Panc1 (cell line): Measurements from ENCODE around the gene TNFAIP3. TPM values are rescaled to one million over a fixed set of nuclear protein-coding genes. Genes with fewer than 3 reads are reported as not detected.
"Not testable (repeated sequence)": the region's sequence is repeated elsewhere in the genome, so short reads cannot be mapped to it uniquely, and the experiment has no call there.

Experiments used
- ATAC-seq: fragments of 200-7000 bp; cut with Tn5 transposase; 2 replicates; pipeline ENCODE4 v1.9.1; 2020; ENCODE audit warnings: mild to moderate bottlenecking, moderate library complexity
- BruUV-seq: library from RNA; stranded (reverse); fragments of 400-500 nt; replicated peaks from 2 replicates; lab custom pipeline; 2021; lab: Mats Ljungman, UMichigan
- CTCF ChIA-PET: fragments of 300-600 bp; sonication (Branson Sonifier 250); formaldehyde crosslinking; loops from one replicate; lab custom pipeline; 2022; ENCODE audit warnings: antibody characterized with exemption; lab: Charles Lee
- POLR2A ChIA-PET: fragments of 300-600 bp; sonication (Branson Sonifier 250); formaldehyde crosslinking; loops from one replicate; lab custom pipeline; 2022; ENCODE audit warnings: antibody characterized with exemption; lab: Charles Lee
- DNase-seq: peaks from one replicate; pipeline ENCODE4 v3.0.0-alpha.2; 2010; ENCODE audit warnings: low read depth, low spot score
- H3K27ac ChIP-seq: 2 replicates; pipeline ENCODE4 v1.5.1; 2011; ENCODE audit warnings: mild to moderate bottlenecking, low read length, inconsistent platforms
- H3K27me3 ChIP-seq: fragments of 200-500 bp; sonication (Bioruptor generic); 2 replicates; pipeline ENCODE4 v1.6.0; 2014; ENCODE audit warnings: low read length, inconsistent platforms; ENCODE audit not compliant: control insufficient read depth, insufficient read depth
- H3K36me3 ChIP-seq: fragments of 200-500 bp; sonication (Bioruptor generic); 2 replicates; pipeline ENCODE4 v1.5.1; 2014; ENCODE audit warnings: inconsistent platforms, mild to moderate bottlenecking, low read length, moderate library complexity; ENCODE audit not compliant: control insufficient read depth, insufficient read depth
- H3K4me1 ChIP-seq: 2 replicates; pipeline ENCODE4 v1.5.1; 2011; ENCODE audit warnings: inconsistent platforms, mild to moderate bottlenecking, low read length, moderate library complexity; ENCODE audit not compliant: control insufficient read depth, insufficient read depth
- H3K4me3 ChIP-seq, 2 experiments: 2 replicates each; pipeline ENCODE4 v1.5.1; 2011 to 2012; ENCODE audit warnings: low read depth in 2 of 2, low read length in 2 of 2, mild to moderate bottlenecking in 2 of 2, inconsistent platforms in 1 of 2, moderate library complexity in 1 of 2
- H3K9me3 ChIP-seq: fragments of 200-500 bp; sonication (Bioruptor generic); 2 replicates; pipeline ENCODE4 v1.5.1; 2014; ENCODE audit warnings: low read depth, mild to moderate bottlenecking, inconsistent platforms, low read length, moderate library complexity; ENCODE audit not compliant: control insufficient read depth, insufficient read depth
- CTCF ChIP-seq: fragments of 450-650 bp; IDR thresholded peaks from 2 replicates; pipeline ENCODE4 v1.5.1; 2017; ENCODE audit warnings: mild to moderate bottlenecking
- POLR2AphosphoS5 ChIP-seq: IDR thresholded peaks from 2 replicates; pipeline ENCODE4 v1.6.1; 2012; ENCODE audit warnings: mild to moderate bottlenecking, low read depth, low read length, moderate library complexity
- REST ChIP-seq, 2 experiments: IDR thresholded peaks; 2 replicates each; pipeline ENCODE4 v1.6.1; 2011 to 2012; ENCODE audit warnings: low read depth in 2 of 2, control low read depth in 1 of 2, low read length in 1 of 2, mild to moderate bottlenecking in 1 of 2, moderate library complexity in 1 of 2; ENCODE audit not compliant: insufficient read depth in 1 of 2
- SIN3A ChIP-seq: IDR thresholded peaks from 2 replicates; pipeline ENCODE4 v1.6.1; 2012; ENCODE audit warnings: low read depth, mild to moderate bottlenecking, low read length, moderate library complexity, borderline replicate concordance; ENCODE audit not compliant: insufficient read depth
- TCF7L2 ChIP-seq: IDR thresholded peaks from 2 replicates; pipeline ENCODE4 v1.6.1; 2011; ENCODE audit warnings: mild to moderate bottlenecking, low read depth, low read length, inconsistent platforms
- in situ Hi-C: cut with HindIII; loops from 2 replicates; pipeline ENCODE4 v1.10.0; 2016; ENCODE audit warnings: low sequenced_read_pairs, low pct_unique_long_range_greater_than_20kb
- intact Hi-C: fragments of 100-400 bp; cut with micrococcal nuclease; formaldehyde crosslinking; loops from one replicate; pipeline ENCODE4 v1.10.0; 2022; ENCODE audit not compliant: unreplicated experiment
- total RNA-seq: library from RNA; stranded (reverse); gene quantifications from one replicate; pipeline ENCODE4 v1.2.1, GENCODE V29; 2021; ENCODE audit not compliant: unreplicated experiment

TNFAIP3 gene
- total RNA-seq, 1 experiment from 2014 or later = 15.0 TPM

- Histone ChIP-seq H3K27ac (no peak overlapping the region), H3K9me3 (no peaks in the 10 kb centered on the region), H3K4me1 (no peaks in the 10 kb centered on the region), H3K36me3 (no peaks in the 10 kb centered on the region; the same call in 1 of the 2 replicates), H3K4me3 (no peak overlapping the region), H3K27me3 (no peaks in the 10 kb centered on the region)
- in situ Hi-C loops (no loop called here), intact Hi-C loops (no loop called here)
- ATAC-seq (no peak), DNase-seq (no peak)
- TF ChIP-seq CTCF (no peak), TCF7L2 (no peak), REST (IDR thresholded peaks at IDR 0.05; ENCODE audit: insufficient read depth in 1 of 2, low read depth in 2 of 2, low read length in 1 of 2) (no peak), POLR2AphosphoS5 (no peak), SIN3A (no peak)
- POLR2A ChIA-PET = no interaction called here
- CTCF ChIA-PET = no interaction called here
- BruUV-seq = no TSS peak
Observed at GRCh38 chr6:137883400-137884148, 16.5 kb downstream of the TNFAIP3 start.

GRCh38 chr6:137884149-137884909 lies 17.3 kb downstream of the TNFAIP3 start:
- POLR2A ChIA-PET = interaction anchor here (0.6 kb wide), 1 partner anchor 195 kb away, joined by 4 read pairs; no protein-coding TSS in a partner anchor
- intact Hi-C loops = no loop called here
- ATAC-seq = no peak

GRCh38 chr6:137884910-137885229 lies 17.8 kb downstream of the TNFAIP3 start:
- H3K9me3 ChIP-seq, H3K27ac ChIP-seq, H3K27me3 ChIP-seq, ATAC-seq, H3K4me1 ChIP-seq, intact Hi-C loops, H3K4me3 ChIP-seq, H3K36me3 ChIP-seq, in situ Hi-C loops, BruUV-seq, DNase-seq: not testable (repeated sequence)
- ChIA-PET POLR2A (interaction anchor here (0.6 kb wide), 1 partner anchor 196 kb away, joined by 4 read pairs; no protein-coding TSS in a partner anchor), CTCF (interaction anchor here (0.5 kb wide), 1 partner anchor 393 kb away, joined by 3 read pairs; no protein-coding TSS in a partner anchor)

More at GRCh38 chr6:137884149-137884909, 17.3 kb downstream of the TNFAIP3 start:
- CTCF ChIA-PET = interaction anchor here (0.5 kb wide), 1 partner anchor 392 kb away, joined by 3 read pairs; no protein-coding TSS in a partner anchor
- Histone ChIP-seq H3K27me3 (no peaks in the 10 kb centered on the region), H3K36me3 (no peaks in the 10 kb centered on the region; the same call in 1 of the 2 replicates), H3K4me1 (no peaks in the 10 kb centered on the region), H3K4me3 (no peak overlapping the region), H3K27ac (no peak overlapping the region), H3K9me3 (no peaks in the 10 kb centered on the region)
- BruUV-seq = no TSS peak
- DNase-seq = no peak
- TF ChIP-seq POLR2AphosphoS5 (no peak), REST (IDR thresholded peaks at IDR 0.05; ENCODE audit: insufficient read depth in 1 of 2, low read depth in 2 of 2, low read length in 1 of 2) (no peak)
- in situ Hi-C loops = no loop called here

GRCh38 chr6:137886226-137886625 lies 19.2 kb downstream of the TNFAIP3 start:
- DNase-seq, H3K36me3 ChIP-seq, BruUV-seq, H3K27ac ChIP-seq, intact Hi-C loops, in situ Hi-C loops, ATAC-seq, H3K27me3 ChIP-seq, POLR2A ChIA-PET, H3K4me3 ChIP-seq, H3K9me3 ChIP-seq, H3K4me1 ChIP-seq, CTCF ChIA-PET: not testable (repeated sequence)
